ENCODE measurements around the gene GIPC3.
"Not testable (repeated sequence)": the region's sequence is repeated elsewhere in the genome, so short reads cannot be mapped to it uniquely, and the experiment has no call there.

GIPC3 gene

DNA sequence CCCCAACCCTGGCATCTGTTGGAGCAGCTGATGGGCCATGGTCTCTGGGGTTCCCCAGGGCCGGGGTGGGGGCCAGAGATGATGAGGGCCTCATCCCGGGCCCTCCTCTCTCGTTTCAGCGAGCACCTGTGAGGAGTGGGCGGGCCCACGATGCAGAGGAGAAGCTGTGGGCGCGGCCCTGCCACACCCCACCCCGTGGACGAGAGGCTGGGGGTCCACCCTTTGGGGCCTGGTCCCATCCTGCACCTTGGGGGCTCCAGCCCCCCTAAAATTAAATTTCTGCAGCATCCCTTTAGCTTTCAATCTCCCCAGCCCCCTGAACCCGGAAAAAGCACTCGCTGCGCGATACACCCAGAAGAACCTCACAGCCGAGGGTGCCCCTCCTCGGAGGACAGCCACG, 6.9 kb upstream of the GIPC3 start:
- no peak for DNase-seq

DNA sequence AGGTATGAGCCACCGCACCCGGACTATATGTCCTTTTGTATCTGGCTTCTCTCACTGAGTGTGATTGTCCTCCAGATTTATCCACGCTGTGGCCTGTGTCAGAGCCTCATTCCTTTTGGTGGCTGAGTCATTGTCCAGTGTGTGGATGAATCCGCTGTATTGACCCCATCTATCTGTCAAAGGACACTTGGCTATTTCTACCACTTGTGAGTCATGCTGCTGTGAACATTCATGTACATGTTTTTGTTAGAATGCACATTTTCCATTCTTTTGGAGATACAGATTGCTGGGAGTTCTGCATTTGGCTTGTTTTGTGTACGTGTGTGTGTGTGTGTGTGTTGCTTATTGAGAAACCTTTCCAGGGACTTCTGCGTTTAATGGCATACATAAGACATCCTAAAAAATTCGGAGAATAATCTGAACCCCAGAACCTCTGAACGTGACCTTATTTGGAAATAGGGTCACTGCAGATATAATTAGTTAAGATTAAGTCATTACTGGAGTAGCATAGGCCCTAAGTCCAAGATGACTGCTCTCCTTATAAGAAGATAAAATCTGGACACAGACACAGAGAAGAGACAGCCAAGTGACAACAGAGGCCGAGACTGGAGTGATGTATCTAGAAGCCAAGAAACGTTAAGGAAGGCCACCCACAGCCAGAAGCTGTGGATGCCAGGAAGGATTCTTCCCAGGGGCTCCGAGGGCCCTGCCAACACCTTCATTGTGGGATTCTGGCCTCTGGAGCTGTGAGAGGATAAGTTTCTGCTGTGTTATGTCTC, 4.9 kb upstream of the GIPC3 start:
- no peak for DNase-seq

DNA sequence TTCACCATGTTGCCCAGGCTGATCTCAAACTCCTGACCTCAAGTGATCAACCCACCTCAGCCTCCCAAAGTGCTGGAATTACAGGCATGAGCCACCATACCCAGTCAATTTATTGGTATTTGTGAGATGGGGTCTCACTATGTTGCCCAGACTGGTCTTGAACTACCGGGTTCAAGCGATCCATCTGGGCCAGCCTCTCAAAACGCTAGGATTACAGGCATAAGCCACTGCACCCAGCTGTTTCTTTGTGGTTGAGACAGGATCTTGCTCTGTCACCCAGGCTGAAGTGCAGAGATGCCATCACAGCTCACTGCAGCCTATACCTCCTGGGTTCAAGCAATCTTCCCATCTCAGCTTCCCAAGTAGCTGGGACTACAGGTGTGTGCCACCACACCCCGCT, 3.5 kb upstream of the GIPC3 start:
- DNase-seq = not testable (repeated sequence)

DNA sequence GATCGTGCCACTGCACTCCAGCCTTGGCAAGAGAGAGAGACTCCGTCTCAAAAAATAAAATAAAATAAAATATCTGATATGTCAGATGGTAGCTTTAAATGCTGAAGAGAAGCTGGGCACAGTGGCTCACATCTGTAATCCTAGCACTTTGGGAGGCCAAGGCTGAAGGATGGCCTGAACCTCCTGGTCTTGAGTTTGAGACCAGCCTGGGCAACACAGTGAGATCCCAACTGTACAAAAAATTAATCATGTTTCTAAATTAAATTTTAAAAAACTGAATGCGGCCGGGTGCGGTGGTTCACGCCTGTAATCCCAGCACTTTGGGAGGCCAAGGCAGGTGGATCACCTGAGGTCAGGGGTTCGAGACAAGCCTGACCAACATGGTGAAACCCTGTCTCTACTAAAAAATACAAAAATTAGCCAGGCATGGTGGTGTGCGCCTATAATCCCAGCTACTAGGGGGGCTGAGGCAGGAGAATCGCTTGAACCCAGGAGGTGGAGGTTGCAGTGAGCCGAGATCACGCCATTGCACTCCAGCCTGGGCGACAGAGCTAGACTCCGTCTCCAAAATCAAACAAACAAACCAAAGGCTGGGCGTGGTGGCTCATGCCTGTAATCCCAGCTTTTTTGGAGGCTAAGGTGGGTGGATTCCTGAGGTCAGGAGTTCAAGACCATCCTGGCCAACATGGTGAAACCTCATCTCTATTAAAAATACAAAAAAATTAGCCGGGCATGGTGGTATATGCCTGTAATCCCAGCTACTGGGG, 1.1 kb upstream of the GIPC3 start:
- not testable (repeated sequence) for DNase-seq

DNA sequence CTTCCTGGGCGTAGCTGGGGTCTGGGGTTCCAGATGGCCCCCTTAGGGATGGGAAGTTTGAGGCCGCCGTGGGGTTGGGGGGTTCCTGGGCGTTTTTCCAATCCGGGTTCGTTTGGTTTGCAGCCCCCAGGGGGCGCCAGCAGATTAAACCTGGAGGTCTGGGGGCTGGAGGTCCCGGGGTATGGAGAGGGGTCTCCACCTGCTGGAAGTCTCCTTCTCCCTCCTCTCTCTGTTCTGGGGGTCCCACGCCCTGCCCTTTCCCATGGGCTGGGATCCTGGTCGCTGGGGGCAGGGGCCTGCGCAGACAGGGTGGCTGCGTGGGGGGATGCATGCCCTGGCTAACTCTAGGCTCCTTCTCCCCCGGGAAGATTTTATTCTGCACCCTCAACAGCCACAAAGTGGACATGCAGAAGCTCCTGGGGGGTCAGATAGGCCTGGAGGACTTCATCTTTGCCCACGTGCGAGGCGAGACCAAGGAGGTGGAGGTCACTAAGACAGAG, 899 bp downstream of the GIPC3 start:
- DNase-seq = no peak

DNA sequence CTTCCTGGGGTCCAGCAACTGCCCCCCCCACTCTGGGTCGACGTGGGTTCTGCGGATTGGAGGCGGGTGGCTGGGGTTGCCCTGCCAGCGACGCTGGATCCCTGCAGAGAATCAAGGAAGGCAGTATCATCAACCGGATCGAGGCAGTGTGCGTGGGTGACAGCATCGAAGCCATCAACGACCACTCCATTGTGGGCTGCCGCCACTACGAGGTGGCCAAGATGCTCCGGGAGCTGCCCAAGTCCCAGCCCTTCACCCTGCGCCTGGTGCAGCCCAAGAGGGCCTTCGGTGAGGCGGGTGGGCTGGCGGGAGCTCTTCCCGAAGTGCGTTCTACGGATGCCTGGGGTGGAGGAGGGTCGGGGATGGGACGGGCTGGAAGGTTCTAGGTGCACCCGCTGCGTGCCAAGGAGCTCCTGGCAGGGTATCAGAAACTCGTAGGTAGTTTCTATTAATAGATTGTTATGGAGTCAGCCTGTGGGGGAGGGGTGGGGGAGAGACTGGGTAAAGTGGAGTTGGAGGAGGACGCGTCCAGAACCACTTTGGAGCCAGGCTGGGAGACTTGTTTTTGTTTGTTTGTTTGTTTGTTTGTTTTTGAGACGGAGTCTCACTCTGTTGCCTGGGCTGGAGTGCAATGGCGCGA, 1.5 kb downstream of the GIPC3 start:
- no peak for DNase-seq

DNA sequence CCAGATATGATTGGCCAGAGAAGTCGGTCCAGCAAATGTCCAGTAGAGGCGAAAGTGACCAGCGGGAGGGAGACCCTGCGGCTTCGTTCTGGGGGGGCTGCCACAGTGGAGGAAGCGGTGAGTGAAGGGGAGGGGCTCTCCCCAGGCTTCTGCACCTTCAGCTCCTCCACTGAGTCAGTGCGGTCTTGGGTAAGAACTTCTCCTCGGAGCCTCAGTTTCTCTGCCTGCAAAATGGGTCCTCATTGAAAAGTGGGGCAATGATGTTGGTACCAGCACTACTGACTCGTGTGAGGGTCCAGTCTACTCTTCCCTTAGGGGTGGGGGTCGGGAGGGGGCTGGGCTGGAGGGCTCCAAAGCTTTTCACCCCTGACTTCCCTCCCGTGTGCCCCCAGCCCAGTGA, 4.2 kb downstream of the GIPC3 start:
- no peak for DNase-seq

DNA sequence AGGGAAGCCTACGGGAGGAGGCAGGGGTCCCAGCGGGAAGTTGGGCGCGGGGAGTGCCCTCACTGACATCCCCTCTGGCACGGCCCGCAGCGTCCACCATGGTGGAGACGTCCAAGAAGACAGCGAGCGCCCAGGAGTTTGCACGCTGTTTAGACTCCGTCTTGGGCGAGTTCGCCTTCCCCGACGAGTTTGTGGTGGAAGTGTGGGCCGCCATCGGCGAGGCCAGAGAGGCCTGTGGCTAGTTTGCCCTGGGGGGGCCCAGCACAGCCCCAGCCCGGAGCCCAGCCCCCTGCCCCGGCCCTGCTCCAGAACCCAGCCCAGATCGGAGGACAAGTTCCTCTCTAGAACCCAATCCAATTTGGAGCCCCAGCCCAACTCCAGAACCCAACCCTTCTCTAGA, 4.7 kb downstream of the GIPC3 start:
- DNase-seq = no peak

DNA sequence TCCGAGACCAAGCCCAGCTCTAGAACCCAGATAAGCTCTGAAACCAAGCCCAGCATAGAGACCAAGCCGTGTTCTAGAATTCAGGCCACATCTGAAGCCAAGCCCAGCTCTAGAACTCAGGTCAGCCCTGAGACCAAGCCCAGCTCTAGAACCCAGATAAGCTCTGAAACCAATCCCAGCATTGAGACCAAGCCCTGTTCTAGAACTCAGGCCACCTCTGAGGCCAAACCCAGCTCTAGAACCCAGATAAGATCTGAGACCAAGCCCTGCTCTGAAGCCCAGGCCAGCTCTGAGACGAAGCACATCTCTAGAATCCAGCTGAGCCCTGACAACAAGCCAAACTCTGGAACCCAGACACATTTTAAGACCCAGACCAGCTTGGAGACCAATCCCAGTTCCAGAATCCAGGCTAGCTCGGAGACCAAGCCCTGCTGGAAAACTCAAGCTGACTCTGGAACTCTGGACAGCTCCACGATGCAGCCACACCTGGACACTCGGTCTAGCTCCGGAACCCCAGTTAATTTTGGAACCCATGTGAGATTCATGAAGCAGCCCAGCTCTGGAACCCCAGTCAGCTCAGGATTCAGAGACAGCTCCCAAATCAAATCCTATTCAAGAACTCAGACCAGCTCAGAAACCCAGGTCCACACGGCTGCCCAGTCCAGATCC, 5.8 kb downstream of the GIPC3 start:
- DNase-seq = no peak

DNA sequence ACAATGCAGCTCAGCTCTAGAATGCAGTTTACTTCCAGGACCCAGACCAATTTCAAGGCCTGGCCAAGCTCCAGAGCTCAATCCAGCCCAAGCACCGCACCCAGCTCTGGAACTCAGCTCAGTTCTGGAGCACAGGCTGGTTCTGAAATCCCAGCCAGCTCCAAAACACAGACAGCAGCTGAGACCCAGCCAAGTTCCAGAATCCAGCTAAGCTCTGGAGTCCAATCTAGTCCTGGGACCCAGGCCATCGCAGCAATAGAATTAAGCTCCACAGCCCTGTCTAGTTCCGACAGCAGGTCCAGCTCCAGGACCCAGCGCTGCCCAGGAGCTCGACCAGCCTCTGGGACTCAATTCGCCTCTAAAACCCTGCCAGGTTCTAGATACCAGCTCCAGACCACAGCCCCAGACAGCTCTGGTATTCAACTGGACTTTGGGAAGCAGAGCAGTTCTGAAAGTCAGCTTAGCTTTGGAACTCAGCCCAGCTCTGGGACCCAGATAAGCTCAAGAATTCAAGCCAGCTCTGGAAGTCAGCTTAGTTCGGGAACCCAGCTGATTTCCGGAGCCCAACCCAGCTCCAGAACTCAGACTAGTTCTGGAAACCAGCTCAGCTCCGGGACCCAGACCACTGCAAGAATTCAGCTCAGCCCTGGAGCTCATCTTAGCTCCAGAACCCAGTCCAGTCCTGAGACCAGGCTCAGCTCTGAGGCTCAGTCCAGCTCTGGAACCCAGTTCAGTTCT, 6.8 kb downstream of the GIPC3 start:
- no peak for DNase-seq

DNA sequence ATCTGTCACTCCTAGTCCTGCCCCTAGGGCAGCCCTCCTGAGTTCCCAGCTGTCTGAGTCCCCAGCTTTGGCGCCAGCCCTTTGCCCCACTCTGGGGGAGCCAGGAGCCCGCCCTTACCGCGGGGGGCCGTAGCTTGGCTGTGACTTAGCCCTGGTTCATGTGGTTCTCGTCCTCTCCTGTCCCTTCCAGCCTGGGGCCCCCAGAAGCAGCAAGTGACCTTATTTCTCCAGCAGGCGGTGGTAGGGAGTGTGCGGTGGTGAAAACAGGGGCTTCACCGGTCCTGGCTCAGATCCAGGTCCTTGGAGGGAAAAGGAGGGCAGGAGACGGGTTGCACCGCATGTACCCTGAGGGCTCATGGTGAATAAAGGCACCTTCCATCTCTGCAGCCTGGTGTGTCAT, 7.9 kb downstream of the GIPC3 start:
- no peak for DNase-seq

DNA sequence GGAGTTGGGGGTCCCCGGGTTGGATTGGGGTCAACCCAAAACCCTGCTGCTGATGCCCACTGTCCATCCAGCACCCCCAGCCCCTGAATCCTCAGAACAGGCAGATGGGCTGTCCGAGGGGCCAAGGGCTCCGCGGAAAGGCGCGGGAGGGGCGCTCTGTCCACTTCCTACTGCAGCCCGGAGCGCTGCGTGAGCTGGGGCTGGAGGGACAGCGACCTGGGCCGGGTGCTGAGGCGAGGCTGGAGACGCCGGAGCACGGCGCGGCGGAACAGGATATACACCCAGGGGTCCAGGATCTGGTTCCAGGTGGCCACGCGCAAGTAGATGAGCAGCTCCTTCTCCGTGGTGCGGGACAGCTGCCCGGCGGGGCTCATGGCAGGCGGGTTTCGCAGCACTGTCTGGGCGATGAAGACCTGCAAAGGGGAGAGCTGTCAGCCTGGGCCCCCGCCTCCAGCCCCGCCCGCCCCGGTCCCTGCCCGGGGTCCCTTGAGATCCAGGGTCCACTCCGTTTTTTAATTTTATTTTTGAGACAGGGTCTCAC, 10.3 kb downstream of the GIPC3 start:
- DNase-seq = no peak

DNA sequence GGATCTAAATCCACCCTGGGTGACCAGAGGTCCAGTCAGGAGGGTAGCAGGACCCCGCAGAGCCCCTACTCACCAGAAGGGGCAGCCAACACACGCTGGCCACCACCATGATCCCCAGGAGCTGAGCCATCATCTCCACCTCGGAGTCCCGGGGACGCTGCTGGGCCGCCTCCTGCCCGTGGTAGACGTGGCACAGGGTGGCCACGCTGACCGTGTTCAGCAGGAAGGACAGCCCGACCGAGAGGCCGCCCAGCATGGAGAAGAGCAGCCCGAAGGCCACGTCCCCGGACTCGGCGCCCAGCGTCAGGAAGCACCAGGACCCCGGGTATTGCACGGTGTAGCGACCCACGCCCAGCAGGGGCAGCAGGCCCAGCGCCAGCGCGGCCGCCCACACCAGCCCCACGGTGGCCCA, 14.5 kb downstream of the GIPC3 start:
- no peak for DNase-seq

DNA sequence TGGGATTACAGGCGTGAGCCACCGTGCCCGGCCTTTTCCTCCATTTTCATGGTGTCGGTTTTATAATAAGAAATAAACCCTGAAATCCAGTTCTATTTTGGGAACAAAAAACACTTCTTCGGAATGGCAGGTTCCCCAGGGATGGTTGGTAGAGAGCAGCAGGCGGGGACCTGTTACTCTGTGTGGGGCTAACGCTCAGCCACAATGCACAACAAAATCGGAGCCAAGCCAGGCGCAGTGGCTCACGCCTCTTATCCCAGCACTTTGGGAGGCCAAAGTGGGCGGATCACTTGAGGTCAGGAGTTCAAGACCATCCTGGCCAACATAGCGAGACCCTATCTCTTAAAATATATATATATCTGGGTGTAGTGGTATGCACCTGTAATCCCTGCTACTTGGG, 15.7 kb downstream of the GIPC3 start:
- no peak for DNase-seq

DNA sequence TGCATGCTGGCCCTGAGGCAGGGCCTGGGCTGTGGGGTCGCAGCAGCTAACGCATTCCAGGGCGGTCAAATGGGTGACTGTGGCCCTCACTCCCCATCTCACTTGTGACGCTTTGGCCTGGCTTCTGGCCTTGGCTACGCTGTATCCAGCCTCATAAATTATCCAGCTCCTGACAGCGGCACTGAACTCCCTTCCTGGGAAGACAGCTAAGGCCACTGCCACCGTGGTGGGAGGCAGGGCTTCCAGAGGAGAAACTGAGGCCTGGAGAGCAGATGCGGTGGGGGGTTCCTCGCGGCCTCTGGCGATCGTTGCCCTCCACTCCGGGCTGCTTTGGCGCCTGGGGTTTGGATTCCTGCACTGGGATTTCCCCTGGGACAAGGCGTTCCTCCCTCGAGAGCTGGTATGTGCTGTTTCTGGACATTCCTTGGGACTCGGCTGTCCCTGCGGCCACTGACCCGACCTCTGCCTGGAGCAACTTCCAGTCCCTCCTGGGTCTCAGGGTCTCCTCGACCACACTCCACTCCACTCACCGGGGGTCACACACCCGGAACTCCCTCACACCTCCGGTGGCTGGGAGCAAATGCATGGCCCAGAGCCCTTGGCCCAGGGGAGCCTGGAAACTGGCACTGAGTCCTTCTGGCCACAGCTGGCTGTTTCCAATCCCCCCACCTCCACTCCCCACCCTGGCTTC, 18.0 kb downstream of the GIPC3 start:
- no peak for DNase-seq

DNA sequence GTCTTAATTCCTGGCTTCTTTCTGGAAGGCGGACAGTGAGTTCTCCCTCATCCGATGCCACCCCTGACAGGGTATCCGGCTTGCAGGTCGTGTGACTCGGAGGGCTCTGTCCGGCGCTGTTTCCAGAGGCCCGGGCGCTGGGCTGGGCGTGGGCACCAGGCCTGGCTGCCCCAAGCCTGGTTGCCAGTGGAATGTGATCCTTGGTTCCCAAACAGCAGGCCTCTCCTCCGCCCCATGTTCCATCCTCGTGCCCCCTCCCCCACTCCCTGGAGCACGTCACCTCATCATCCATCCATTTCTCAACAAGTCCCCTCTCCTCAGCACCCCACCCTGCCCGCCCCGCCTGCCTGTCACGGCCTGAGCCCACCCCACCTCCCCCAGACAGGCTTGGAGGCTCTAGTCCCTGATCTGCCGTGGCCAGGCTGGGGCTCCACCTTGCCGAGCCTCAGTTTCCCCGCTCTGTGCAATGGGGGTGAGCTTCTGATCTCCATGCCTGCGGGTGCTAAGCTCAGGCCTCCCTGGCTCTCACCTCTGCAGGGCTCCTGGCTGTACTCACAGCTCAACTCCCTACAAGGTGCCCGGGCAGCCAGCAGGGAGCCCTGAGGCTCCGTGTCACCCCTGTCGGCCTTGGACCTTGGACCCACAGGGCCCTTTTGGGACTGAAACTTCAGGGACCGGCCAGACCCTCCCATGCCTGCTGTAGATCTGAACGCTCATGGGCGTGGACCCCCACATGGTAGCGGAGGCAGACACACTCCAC, 19.1 kb downstream of the GIPC3 start:
- DNase-seq = no peak

DNA sequence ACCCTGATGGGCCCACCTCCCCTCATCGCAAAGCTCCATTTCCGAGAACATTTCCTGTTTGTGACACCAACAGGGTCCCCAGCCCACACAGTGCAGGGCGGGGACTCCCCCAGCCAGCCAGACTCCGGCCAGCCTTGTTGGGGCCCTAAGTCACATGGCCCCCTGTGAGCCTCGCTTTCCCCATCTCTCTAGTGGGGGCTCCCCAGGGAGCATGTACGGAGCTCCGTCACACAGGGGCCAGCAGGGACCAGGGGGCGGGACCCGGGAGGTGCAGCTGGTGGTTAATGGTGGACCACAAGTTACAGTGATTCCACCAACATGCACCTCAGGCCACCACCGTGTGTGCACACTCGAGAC, 19.7 kb downstream of the GIPC3 start:
- no peak for DNase-seq

DNA sequence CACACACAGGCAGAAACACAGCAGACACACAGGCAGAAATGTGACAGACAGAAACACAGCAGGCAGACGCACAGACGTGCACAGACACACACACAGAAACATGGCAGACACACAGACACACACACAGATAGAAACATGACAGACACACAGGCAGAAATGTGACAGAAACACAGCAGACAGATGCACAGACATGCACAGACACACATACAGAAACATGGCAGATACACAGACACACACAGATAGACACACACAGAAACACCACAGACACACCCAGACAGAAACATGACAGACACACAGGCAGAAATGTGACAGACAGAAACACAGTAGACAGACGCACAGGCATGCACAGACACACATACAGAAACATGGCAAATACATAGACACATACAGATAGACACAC, 20.1 kb downstream of the GIPC3 start:
- DNase-seq = no peak

DNA sequence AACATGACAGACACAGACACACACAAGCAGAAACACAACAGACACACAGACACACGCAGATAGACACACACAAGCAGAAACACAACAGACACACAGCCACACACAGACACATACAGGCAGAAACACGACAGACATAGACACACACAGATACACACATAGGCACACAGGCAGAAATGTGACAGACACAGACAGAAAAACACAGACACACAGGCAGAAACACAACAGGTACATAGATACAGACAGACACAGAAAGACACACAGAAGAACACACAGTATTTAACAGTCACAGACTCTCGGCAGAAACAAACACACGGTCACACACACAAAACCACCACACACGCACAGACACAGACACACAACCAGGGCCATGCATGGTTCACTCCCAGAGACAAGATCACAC, 20.5 kb downstream of the GIPC3 start:
- DNase-seq = no peak

DNA sequence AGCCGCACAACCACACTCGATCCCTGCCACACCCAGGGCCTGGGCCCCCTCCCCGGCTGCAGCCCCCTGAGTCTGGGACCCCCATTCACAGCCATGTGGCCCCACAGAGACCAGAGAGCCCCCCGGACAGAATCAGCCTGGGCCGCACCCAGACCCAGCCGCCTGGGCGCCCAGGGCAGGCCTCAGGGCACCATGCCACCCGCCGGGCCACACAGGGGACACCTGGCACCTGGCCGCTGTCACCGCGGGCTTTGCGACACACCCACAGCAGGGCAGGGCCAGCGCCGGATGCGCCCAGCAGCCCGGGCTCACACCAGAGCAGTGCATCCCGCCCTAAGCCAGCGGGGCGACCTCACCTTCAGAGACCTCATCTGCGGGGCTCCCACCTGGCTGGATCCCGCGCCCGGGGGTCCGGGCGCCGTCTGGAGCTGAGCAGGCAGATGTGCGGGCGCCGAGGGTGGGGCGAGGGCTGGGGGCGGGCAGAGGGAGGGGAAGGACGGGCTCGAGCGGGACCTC, 21.0 kb downstream of the GIPC3 start:
- no peak for DNase-seq

All from bone marrow (tissue), 2 donors.